ENCODE results near the gene PRPF39.

GRCh38 chr14:45144658-45145057, 60.7 kb downstream of the PRPF39 start:
- TF ChIP-seq CTCF (conservative IDR thresholded peaks at IDR 0.05; ENCODE audit: low read depth, low read length) (no peak), BHLHE40 (IDR thresholded peaks at IDR 0.05; ENCODE audit: low read depth, low read length) (no peak), USF2 (IDR thresholded peaks at IDR 0.05; ENCODE audit: low read depth, low read length) (no peak), CHD1 (IDR thresholded peaks at IDR 0.05; ENCODE audit: low read depth, low read length) (no peak), POLR2A (IDR thresholded peaks at IDR 0.05; ENCODE audit: low read depth, low read length) (no peak), RCOR1 (IDR thresholded peaks at IDR 0.05; ENCODE audit: insufficient replicate concordance, low read length) (no peak)
